ENCODE results near the gene CBFA2T2.

CBFA2T2 gene

GRCh38 chr20:33549229-33549999 lies 59.5 kb downstream of the CBFA2T2 start:
- TF ChIP-seq SIN3A (IDR thresholded peaks at IDR 0.05; ENCODE audit: borderline replicate concordance, insufficient read depth, low read length) (no peak), POLR2AphosphoS5 (IDR thresholded peaks at IDR 0.05; ENCODE audit: low read depth, low read length) (no peak)

DNA sequence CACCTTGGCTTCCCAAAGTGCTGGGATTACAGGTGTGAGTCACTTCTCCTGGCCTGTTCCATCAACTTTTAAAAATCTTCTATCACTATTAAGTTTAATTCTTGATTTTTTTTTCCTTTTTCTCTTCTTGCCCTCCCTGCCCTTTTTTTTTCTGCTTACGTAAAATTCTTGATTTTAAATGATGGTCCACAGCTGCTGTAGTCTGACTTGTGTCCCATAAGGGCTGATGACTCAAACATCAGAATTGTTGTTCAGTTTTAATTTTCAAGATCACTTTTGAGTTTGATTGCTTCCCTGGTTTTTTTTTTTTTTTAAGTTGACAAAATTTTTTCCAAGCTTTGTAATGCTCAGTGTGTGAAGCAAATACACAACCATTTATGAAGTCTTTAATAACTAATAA lies 61.9 kb downstream of the CBFA2T2 start:
- TF ChIP-seq, protein P1, sequence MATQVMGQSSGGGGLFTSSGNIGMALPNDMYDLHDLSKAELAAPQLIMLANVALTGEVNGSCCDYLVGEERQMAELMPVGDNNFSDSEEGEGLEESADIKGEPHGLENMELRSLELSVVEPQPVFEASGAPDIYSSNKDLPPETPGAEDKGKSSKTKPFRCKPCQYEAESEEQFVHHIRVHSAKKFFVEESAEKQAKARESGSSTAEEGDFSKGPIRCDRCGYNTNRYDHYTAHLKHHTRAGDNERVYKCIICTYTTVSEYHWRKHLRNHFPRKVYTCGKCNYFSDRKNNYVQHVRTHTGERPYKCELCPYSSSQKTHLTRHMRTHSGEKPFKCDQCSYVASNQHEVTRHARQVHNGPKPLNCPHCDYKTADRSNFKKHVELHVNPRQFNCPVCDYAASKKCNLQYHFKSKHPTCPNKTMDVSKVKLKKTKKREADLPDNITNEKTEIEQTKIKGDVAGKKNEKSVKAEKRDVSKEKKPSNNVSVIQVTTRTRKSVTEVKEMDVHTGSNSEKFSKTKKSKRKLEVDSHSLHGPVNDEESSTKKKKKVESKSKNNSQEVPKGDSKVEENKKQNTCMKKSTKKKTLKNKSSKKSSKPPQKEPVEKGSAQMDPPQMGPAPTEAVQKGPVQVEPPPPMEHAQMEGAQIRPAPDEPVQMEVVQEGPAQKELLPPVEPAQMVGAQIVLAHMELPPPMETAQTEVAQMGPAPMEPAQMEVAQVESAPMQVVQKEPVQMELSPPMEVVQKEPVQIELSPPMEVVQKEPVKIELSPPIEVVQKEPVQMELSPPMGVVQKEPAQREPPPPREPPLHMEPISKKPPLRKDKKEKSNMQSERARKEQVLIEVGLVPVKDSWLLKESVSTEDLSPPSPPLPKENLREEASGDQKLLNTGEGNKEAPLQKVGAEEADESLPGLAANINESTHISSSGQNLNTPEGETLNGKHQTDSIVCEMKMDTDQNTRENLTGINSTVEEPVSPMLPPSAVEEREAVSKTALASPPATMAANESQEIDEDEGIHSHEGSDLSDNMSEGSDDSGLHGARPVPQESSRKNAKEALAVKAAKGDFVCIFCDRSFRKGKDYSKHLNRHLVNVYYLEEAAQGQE (IDR thresholded peaks at IDR 0.05; ENCODE audit: insufficient read depth in 1 of 2, low read depth in 2 of 2, low read length in 2 of 2) = no peak
- TF ChIP-seq POLR2AphosphoS5 (IDR thresholded peaks at IDR 0.05; ENCODE audit: low read depth, low read length) = no peak
- TF ChIP-seq SIN3A (IDR thresholded peaks at IDR 0.05; ENCODE audit: borderline replicate concordance, insufficient read depth, low read length) = no peak
- no peak for TF ChIP-seq FOXP2 (optimal IDR thresholded peaks at IDR 0.05; ENCODE audit: borderline replicate concordance, extremely low read depth, extremely low read length, insufficient read depth)
- no peak for TF ChIP-seq TAF1 (IDR thresholded peaks at IDR 0.05; ENCODE audit: borderline replicate concordance, insufficient read depth, low read length)

DNA sequence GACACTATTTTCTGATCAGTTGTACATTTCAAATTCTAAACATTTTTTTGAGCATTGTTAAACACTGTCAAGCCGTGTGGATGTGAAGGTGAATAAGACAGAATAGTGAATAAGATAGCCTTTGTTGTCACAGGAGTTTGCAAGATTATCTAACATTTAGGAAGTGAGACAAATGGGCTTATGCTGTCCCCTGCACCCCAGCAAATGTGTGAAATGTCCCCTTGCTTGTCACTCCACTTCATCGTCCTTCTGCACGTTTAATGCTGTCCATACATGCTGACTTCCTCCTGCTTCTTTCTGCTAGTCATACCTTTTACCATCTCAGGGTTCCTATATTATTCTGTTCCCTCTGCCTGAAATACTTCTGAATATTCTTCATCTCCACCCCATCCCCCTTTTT lies 62.6 kb downstream of the CBFA2T2 start:
- TF ChIP-seq TAF1 (IDR thresholded peaks at IDR 0.05; ENCODE audit: borderline replicate concordance, insufficient read depth, low read length) = no peak
- TF ChIP-seq, protein P1 (IDR thresholded peaks at IDR 0.05; ENCODE audit: insufficient read depth in 1 of 2, low read depth in 2 of 2, low read length in 2 of 2) = no peak
- no peak for TF ChIP-seq FOXP2 (optimal IDR thresholded peaks at IDR 0.05; ENCODE audit: borderline replicate concordance, extremely low read depth, extremely low read length, insufficient read depth)
- no peak for TF ChIP-seq SIN3A (IDR thresholded peaks at IDR 0.05; ENCODE audit: borderline replicate concordance, insufficient read depth, low read length)
- TF ChIP-seq POLR2AphosphoS5 (IDR thresholded peaks at IDR 0.05; ENCODE audit: low read depth, low read length) = no peak

GRCh38 chr20:33553516-33553915 lies 63.6 kb downstream of the CBFA2T2 start:
- TF ChIP-seq POLR2AphosphoS5 (IDR thresholded peaks at IDR 0.05; ENCODE audit: low read depth, low read length) = no peak
- TF ChIP-seq, protein P1 (IDR thresholded peaks at IDR 0.05; ENCODE audit: insufficient read depth in 1 of 2, low read depth in 2 of 2, low read length in 2 of 2) = no peak
- TF ChIP-seq TAF1 (IDR thresholded peaks at IDR 0.05; ENCODE audit: borderline replicate concordance, insufficient read depth, low read length) = no peak
- TF ChIP-seq SIN3A (IDR thresholded peaks at IDR 0.05; ENCODE audit: borderline replicate concordance, insufficient read depth, low read length) = no peak
- TF ChIP-seq FOXP2 (optimal IDR thresholded peaks at IDR 0.05; ENCODE audit: borderline replicate concordance, extremely low read depth, extremely low read length, insufficient read depth) = no peak

GRCh38 chr20:33554914-33555420 lies 65.1 kb downstream of the CBFA2T2 start:
- TF ChIP-seq FOXP2 (optimal IDR thresholded peaks at IDR 0.05; ENCODE audit: borderline replicate concordance, extremely low read depth, extremely low read length, insufficient read depth) = no peak
- TF ChIP-seq POLR2AphosphoS5 (IDR thresholded peaks at IDR 0.05; ENCODE audit: low read depth, low read length) = 0 out of 2 replicates have a peak, but pooled peaks have one; percentile 49
- TF ChIP-seq SIN3A (IDR thresholded peaks at IDR 0.05; ENCODE audit: borderline replicate concordance, insufficient read depth, low read length) = 0 out of 2 replicates have a peak, but pooled peaks have one; percentile 31
- TF ChIP-seq TAF1 (IDR thresholded peaks at IDR 0.05; ENCODE audit: borderline replicate concordance, insufficient read depth, low read length) = no peak
- TF ChIP-seq, protein P1 (IDR thresholded peaks at IDR 0.05; ENCODE audit: insufficient read depth in 1 of 2, low read depth in 2 of 2, low read length in 2 of 2) = no peak

All from PFSK-1 (cell line).